Lower leg skin (tissue), 3 donors: Measurements from ENCODE around the gene FNDC5.

ENCODE experiments used
- CTCF ChIP-seq, 3 donors: fragments of 450-650 bp; IDR thresholded peaks; one replicate each; pipeline ENCODE4 v1.5.1; 2016; ENCODE audit warnings: antibody characterized with exemption in 3 of 3, mild to moderate bottlenecking in 3 of 3, moderate library complexity in 2 of 3
- POLR2A ChIP-seq, 2 donors: fragments of 450-650 bp; IDR thresholded peaks; one replicate each; pipeline ENCODE4 v1.6.1; 2016 to 2017; ENCODE audit warnings: antibody characterized with exemption in 2 of 2, mild to moderate bottlenecking in 1 of 2, moderate library complexity in 1 of 2

GRCh38 chr1:32886004-32886827 is 15.5 kb upstream of the FNDC5 start, which contains the start of gene HPCA:
- no peak for TF ChIP-seq CTCF (IDR thresholded peaks at IDR 0.05)
- no peak for TF ChIP-seq POLR2A (IDR thresholded peaks at IDR 0.05)
